ENCODE results near the gene ANHX. TPM values are rescaled to one million over a fixed set of nuclear protein-coding genes. Genes with fewer than 3 reads are reported as not detected.
"Not testable (repeated sequence)": the region's sequence is repeated elsewhere in the genome, so short reads cannot be mapped to it uniquely, and the experiment has no call there.

Gene ANHX
- not detected in 2 replicates for total RNA-seq (ENCODE audit: low replicate concordance)

- TF ChIP-seq CTCF (IDR thresholded peaks at IDR 0.05; ENCODE audit: insufficient read depth, low read length): no peak
- H3K4me3 ChIP-seq (ENCODE audit: low read depth, low read length): no peak within 1 kb of the TSS
- no peak for DNase-seq (ENCODE audit: low read depth)
These were observed at the start of gene ANHX for GRCh38 chr12:133235401-133236112. Gene ANHX, minus strand, starts transcription at chr12:133235877. Its CDS starts 1,521 bp downstream, at chr12:133234356.

GRCh38 chr12:133264668-133265067 lies 29.0 kb upstream of the ANHX start:
- not testable (repeated sequence) for DNase-seq (ENCODE audit: low read depth); H3K4me3 ChIP-seq (ENCODE audit: low read depth, low read length)

GRCh38 chr12:133264173-133264572 lies 28.5 kb upstream of the ANHX start:
- no peak for DNase-seq (ENCODE audit: low read depth)
- TF ChIP-seq CTCF (IDR thresholded peaks at IDR 0.05; ENCODE audit: insufficient read depth, low read length): no peak

GRCh38 chr12:133256321-133256720 lies 20.6 kb upstream of the ANHX start:
- no peak for TF ChIP-seq CTCF (IDR thresholded peaks at IDR 0.05; ENCODE audit: insufficient read depth, low read length)
- H3K4me3 ChIP-seq (ENCODE audit: low read depth, low read length): no peak overlapping the region
- no peak for DNase-seq (ENCODE audit: low read depth)

More at GRCh38 chr12:133264173-133264572, 28.5 kb upstream of the ANHX start:
- no peak overlapping the region for H3K4me3 ChIP-seq (ENCODE audit: low read depth, low read length)

GRCh38 chr12:133255833-133256232 lies 20.2 kb upstream of the ANHX start:
- not testable (repeated sequence) for H3K4me3 ChIP-seq (ENCODE audit: low read depth, low read length); DNase-seq (ENCODE audit: low read depth)

GRCh38 chr12:133251732-133252131 lies 16.1 kb upstream of the ANHX start:
- no peak for DNase-seq (ENCODE audit: low read depth)
- H3K4me3 ChIP-seq (ENCODE audit: low read depth, low read length): no peak overlapping the region
- TF ChIP-seq CTCF (IDR thresholded peaks at IDR 0.05; ENCODE audit: insufficient read depth, low read length): no peak

GRCh38 chr12:133236556-133236955 lies 879 bp upstream of the ANHX start:
- no peak overlapping the region for H3K4me3 ChIP-seq (ENCODE audit: low read depth, low read length)
- DNase-seq (ENCODE audit: low read depth): no peak
- no peak for TF ChIP-seq CTCF (IDR thresholded peaks at IDR 0.05; ENCODE audit: insufficient read depth, low read length)

GRCh38 chr12:133236144-133236543 lies 467 bp upstream of the ANHX start:
- no peak for TF ChIP-seq CTCF (IDR thresholded peaks at IDR 0.05; ENCODE audit: insufficient read depth, low read length)
- DNase-seq (ENCODE audit: low read depth): no peak

More at GRCh38 chr12:133236144-133236543, 467 bp upstream of the ANHX start:
- no peak overlapping the region for H3K4me3 ChIP-seq (ENCODE audit: low read depth, low read length)
